Adrenal gland (tissue), 12 donors: ENCODE results near the gene FXYD2. TPM values are rescaled to one million over a fixed set of nuclear protein-coding genes. Genes with fewer than 3 reads are reported as not detected.

Experiments used
- DNase-seq, 7 donors: peaks; one replicate each; pipeline ENCODE4 v3.0.0-alpha.2; 2019 to 2020
- H3K27ac ChIP-seq, 5 donors: fragments of 200-600 bp; sonication (generic) in 4 of 5; 1 replicate in 3 of 5; 2 replicates in 2 of 5; pipeline versions ENCODE4 v1.5.1 to v1.8.0; 2016 to 2020; ENCODE audit warnings: mild to moderate bottlenecking in 1 of 5
- H3K27me3 ChIP-seq: fragments of 200-600 bp; 2 replicates; pipeline ENCODE4 v1.8.0; 2021
- H3K36me3 ChIP-seq, 2 donors: fragments of 200-600 bp; replicated peaks in 1 of 2; 1 replicate in 1 of 2; 2 replicates in 1 of 2; pipeline versions ENCODE4 v1.5.1 to v1.8.0; 2018 to 2022
- H3K4me1 ChIP-seq, 2 donors: fragments of 200-600 bp; replicated peaks in 1 of 2; 1 replicate in 1 of 2; 2 replicates in 1 of 2; pipeline versions ENCODE4 v1.5.1 to v1.8.0; 2018 to 2021
- H3K4me3 ChIP-seq, 4 donors: fragments of 200-600 bp; sonication (generic) in 3 of 4; one replicate each; pipeline ENCODE4 v1.5.1; 2016 to 2018
- H3K9me3 ChIP-seq, 3 donors: fragments of 200-600 bp; sonication (generic) in 1 of 3; replicated peaks in 1 of 3; 1 replicate in 2 of 3; 2 replicates in 1 of 3; pipeline versions ENCODE4 v1.5.1 to v1.8.0; 2016 to 2021
- CTCF ChIP-seq, 6 experiments: fragments of 450-650 bp in 4 of 6; fragments of 200-600 bp in 2 of 6; sonication (generic) in 1 of 6; IDR thresholded peaks; 1 replicate in 5 of 6; 2 replicates in 1 of 6; pipeline versions ENCODE4 v1.5.1 to v1.8.0; 2016 to 2021; ENCODE audit warnings: antibody characterized with exemption in 6 of 6, mild to moderate bottlenecking in 2 of 6, moderate library complexity in 1 of 6
- POLR2A ChIP-seq, 2 donors: fragments of 450-650 bp; IDR thresholded peaks; one replicate each; pipeline ENCODE4 v1.6.1; 2017; ENCODE audit warnings: antibody characterized with exemption in 2 of 2, mild to moderate bottlenecking in 2 of 2, moderate library complexity in 1 of 2
- WGBS, 4 donors: extraction: QIAGEN DNeasy Blood & Tissue Kit in 2 of 4; methylation state at CpG; one replicate each; pipeline versions ENCODE4 v1.1.5 to v1.1.7; 2013 to 2017; 5-methylcytosine and 5-hydroxymethylcytosine counted together
- intact Hi-C, 2 donors: fragments of 100-400 bp; cut with DNase I; formaldehyde crosslinking; loops; one replicate each; pipeline versions ENCODE4 v1.14.1 to v1.15.0; 2022 to 2023
- polyA plus RNA-seq, 3 donors: library from polyadenylated mRNA; stranded (reverse); fragments of 200-250 nt in 2 of 3; fragments of 350-450 nt in 1 of 3; fragmentation: Illumina TruSeq in 1 of 3; extraction: RNeasy Lipid Tissue Mini Kit (QIAGEN cat#74804) in 1 of 3; gene quantifications; one replicate each; pipeline ENCODE4 v1.2.3, GENCODE V29; 2013 to 2014
- total RNA-seq, 9 donors: library from RNA; depleted of rRNA in 4 of 9; stranded (reverse); fragments of >200 nt in 4 of 9; fragments of 120-200 nt in 1 of 9; fragmentation: NEBNext Ultra II Directional in 1 of 9; extraction: Animal tissue kit (Norgen Biotek cat#: 25700) in 1 of 9; gene quantifications; one replicate each; pipeline versions ENCODE4 v1.1.0 to v1.2.4, GENCODE V29; 2013 to 2023
- donor health status: healthy with polysubstance abuse.
- donor health status: Bipolar disorder and iron deficiency.
- donor health status: DM: yes; HTN: yes; CAD: no.
- donor health status: DM: no; HTN: no; CAD: no.
- donor health status: DM: no; HTN: no; CAD: no.
- donor health status: DM: yes; HTN: yes; CAD: no.

The FXYD2 gene
- total and polyA plus RNA-seq, 12 donors: 0.27 to 11.3 (median 2.7) TPM; not detected in 2

- 82 to 98% (median 90%) methylated on average over 6 of the region's 6 CpGs for whole genome bisulfite sequencing, 4 donors
- intact Hi-C loops: no loop called here
Observed at GRCh38 chr11:117772360-117772759, 52.2 kb downstream of the FXYD2 start.

GRCh38 chr11:117771841-117772240 lies 52.7 kb downstream of the FXYD2 start:
- Histone ChIP-seq H3K4me1 (no peaks in the 10 kb centered on the region), H3K27ac (no peak overlapping the region), H3K9me3 (no peaks in the 10 kb centered on the region), H3K36me3 (no peaks in the 10 kb centered on the region), H3K27me3 (no peaks in the 10 kb centered on the region), H3K4me3 (no peak overlapping the region)
- DNase-seq: no peak
- WGBS, 4 donors: 84 to 91% (median 88%) methylated on average over 7 of the region's 7 CpGs
- TF ChIP-seq POLR2A (IDR thresholded peaks at IDR 0.05): no peak
- no peak for TF ChIP-seq CTCF (IDR thresholded peaks at IDR 0.05)
- intact Hi-C loops: no loop called here

More at GRCh38 chr11:117772360-117772759, 52.2 kb downstream of the FXYD2 start:
- no peak for TF ChIP-seq CTCF (IDR thresholded peaks at IDR 0.05)
- TF ChIP-seq POLR2A (IDR thresholded peaks at IDR 0.05): no peak
- Histone ChIP-seq H3K27ac (no peak overlapping the region), H3K36me3 (no peaks in the 10 kb centered on the region), H3K4me3 (no peak overlapping the region), H3K27me3 (no peaks in the 10 kb centered on the region), H3K4me1 (no peaks in the 10 kb centered on the region), H3K9me3 (no peaks in the 10 kb centered on the region)
- no peak for DNase-seq

GRCh38 chr11:117771197-117771596 lies 53.3 kb downstream of the FXYD2 start:
- no peaks in the 10 kb centered on the region for H3K27me3 ChIP-seq
- no peaks in the 10 kb centered on the region for H3K4me1 ChIP-seq
- no peaks in the 10 kb centered on the region for H3K9me3 ChIP-seq
- no peak overlapping the region for H3K27ac ChIP-seq
- TF ChIP-seq POLR2A (IDR thresholded peaks at IDR 0.05) (no peak), CTCF (IDR thresholded peaks at IDR 0.05) (no peak)
- no peak for DNase-seq
- H3K4me3 ChIP-seq: no peak overlapping the region
- intact Hi-C loops: no loop called here
- no peaks in the 10 kb centered on the region for H3K36me3 ChIP-seq
- 81 to 87% (median 86%) methylated on average over 6 of the region's 6 CpGs for WGBS, 4 donors

- Histone ChIP-seq H3K4me1 (no peaks in the 10 kb centered on the region), H3K9me3 (no peaks in the 10 kb centered on the region), H3K4me3 (no peak overlapping the region), H3K27me3 (peaks cover 5% of the 10 kb centered on the region), H3K27ac (no peak overlapping the region), H3K36me3 (no peaks in the 10 kb centered on the region)
- DNase-seq: no peak
- intact Hi-C loops: no loop called here
- TF ChIP-seq CTCF (IDR thresholded peaks at IDR 0.05) (no peak), POLR2A (IDR thresholded peaks at IDR 0.05) (no peak)
- WGBS, 4 donors: 84 to 89% (median 87%) methylated on average over 4 of the region's 4 CpGs
Observed at GRCh38 chr11:117770061-117770460, 54.5 kb downstream of the FXYD2 start.

Other genes starting within 250 kb of the FXYD2 start
- gene DSCAML1, start 27.5 kb downstream of the FXYD2 start, total RNA-seq: 1 to 10 TPM in 1 of 9 donors, under 1 TPM in 7, not detected in 1; 0.09 to 1.7 (median 0.56) TPM
- 1 to 10 TPM in 1 of 3 donors, under 1 TPM in 2; 0.33 to 1.9 (median 0.40) TPM for gene DSCAML1, start 27.5 kb downstream of the FXYD2 start, polyA plus RNA-seq
- gene FXYD6, start 51.9 kb upstream of the FXYD2 start, total RNA-seq: 100 to 1,000 TPM in 5 of 9 donors, 10 to 100 TPM in 4; 34.3 to 218 (median 103) TPM
- gene FXYD6, start 51.9 kb upstream of the FXYD2 start, polyA plus RNA-seq: 10 to 100 TPM; 83.2 to 94.4 (median 93.9) TPM
- gene TMPRSS13, start 104.7 kb upstream of the FXYD2 start, total RNA-seq: 1 to 10 TPM in 1 of 9 donors, under 1 TPM in 8; 0.12 to 1.3 (median 0.55) TPM
- 1 to 10 TPM in 1 of 3 donors, under 1 TPM in 2; 0.54 to 1.0 (median 0.84) TPM for gene TMPRSS13, start 104.7 kb upstream of the FXYD2 start, polyA plus RNA-seq
- 10 to 100 TPM in 8 of 9 donors, 1 to 10 TPM in 1; 2.7 to 50.5 (median 32.2) TPM for gene IL10RA, start 161.7 kb upstream of the FXYD2 start, total RNA-seq
- 10 to 100 TPM in 1 of 3 donors, 1 to 10 TPM in 2; 4.6 to 10.2 (median 7.3) TPM for gene IL10RA, start 161.7 kb upstream of the FXYD2 start, polyA plus RNA-seq